ENCODE data around the gene ADAT1.

ADAT1 gene

GRCh38 chr16:75576384-75576811 lies 46.7 kb downstream of the ADAT1 start:
- DNase-seq (ENCODE audit: low read depth) = no peak

DNA sequence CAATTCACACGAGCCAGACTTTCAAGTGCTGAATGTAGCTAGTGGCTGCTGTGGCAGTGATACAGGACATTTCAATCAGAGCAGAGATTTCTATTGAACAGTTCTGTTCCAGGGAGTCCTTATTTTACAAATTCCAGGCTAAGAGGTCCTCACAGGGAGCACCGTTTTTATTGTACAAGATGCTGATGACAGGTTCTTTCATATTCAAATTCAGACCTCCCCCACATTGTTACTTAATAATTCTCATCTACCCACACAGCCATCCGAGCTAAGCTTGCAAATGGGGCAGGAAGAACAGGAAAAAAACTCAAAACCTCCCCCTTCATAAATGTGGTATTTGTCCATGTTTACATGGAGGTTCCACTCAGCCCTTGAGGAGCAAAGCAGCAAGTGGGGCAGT lies 47.1 kb downstream of the ADAT1 start:
- DNase-seq (ENCODE audit: low read depth) = no peak

GRCh38 chr16:75573955-75574354 lies 49.1 kb downstream of the ADAT1 start:
- no peak for DNase-seq (ENCODE audit: low read depth)

DNA sequence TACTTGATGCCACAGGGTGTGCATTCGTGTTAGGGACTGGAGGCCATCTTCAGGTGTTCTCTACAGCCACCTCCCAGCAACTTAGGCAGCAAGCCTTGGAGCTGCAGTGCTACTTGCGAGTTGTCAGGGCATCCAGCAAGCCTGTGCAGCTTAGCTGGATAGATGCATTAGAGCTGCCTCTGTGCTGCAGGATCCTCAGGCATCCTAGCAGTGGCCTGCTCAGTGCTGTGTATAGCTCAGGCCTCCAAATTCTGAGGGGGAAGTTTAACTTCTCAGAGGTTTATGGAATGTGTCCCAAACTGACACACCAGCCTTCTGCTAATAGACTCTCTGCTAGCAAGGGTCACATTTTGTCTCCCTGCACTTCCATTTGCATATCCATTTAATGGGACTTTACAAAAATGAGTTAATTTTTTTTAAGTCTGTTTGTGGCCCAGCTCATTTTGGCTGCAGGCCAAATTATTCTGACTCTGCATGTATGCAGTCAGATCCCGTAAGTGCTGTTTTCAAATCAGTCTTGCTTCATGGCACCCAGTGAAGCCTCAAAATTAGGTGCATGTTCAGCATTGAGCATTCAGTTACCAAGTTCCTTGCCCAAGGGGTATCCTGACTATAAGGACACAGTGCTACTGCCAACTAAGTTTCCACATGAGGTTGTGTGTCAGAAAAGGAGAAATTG lies 50.1 kb downstream of the ADAT1 start:
- no peak for DNase-seq (ENCODE audit: low read depth)

- DNase-seq (ENCODE audit: low read depth) = no peak
Observed at GRCh38 chr16:75570396-75571065, 52.5 kb downstream of the ADAT1 start.

DNA sequence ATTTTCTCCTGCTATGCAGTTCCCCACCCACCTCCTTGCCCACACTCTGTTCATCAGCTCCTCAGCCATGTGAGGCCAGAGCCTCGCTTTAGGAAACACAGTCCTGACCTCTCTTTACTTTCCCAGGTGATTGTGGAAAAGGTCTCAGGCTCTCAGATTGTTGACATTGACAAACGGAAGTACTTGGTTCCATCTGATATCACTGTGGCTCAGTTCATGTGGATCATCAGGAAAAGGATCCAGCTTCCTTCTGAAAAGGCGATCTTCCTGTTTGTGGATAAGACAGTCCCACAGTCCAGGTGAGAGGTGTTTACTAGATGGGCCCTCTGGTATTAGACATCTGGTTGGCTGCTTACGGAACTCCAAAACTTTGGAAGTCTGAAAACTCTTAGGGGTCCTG lies 55.2 kb downstream of the ADAT1 start:
- DNase-seq (ENCODE audit: low read depth) = no peak

DNA sequence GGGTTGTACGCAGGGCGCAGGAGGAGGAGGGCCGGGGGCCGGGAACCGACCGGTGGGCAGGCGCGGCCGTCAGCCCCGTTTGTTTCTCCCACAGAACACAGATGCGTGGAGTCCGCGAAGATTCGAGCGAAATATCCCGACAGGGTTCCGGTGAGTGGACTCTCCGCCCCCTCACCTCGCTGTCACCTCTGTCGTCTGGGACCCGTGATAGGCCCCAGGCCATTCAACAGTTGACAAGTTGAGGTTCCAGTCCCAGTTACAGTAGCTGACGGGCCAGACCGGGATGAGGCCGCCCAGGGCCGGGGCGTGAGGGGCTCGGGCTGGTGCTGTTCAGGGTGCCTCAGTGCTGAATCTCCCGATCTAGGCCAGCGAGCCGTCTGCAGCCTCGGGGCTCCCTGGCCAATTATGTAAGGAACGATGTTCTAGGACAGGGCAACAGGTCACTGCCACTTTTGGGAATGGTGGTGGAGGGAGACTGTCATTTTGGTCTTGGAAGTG lies 56.3 kb downstream of the ADAT1 start:
- DNase-seq (ENCODE audit: low read depth) = no peak

GRCh38 chr16:75566040-75566757 lies 56.9 kb downstream of the ADAT1 start, which contains the start of gene GABARAPL2:
Gene GABARAPL2 (plus strand): TSS chr16:75566379. CDS start chr16:75566487, 108 bp downstream.
- DNase-seq (ENCODE audit: low read depth) = no peak

- no peak for DNase-seq (ENCODE audit: low read depth)
Observed at GRCh38 chr16:75565640-75566039, 57.4 kb downstream of the ADAT1 start.

- no peak for DNase-seq (ENCODE audit: low read depth)
Observed at GRCh38 chr16:75559564-75560372, 63.3 kb downstream of the ADAT1 start.

- DNase-seq (ENCODE audit: low read depth) = no peak
Observed at GRCh38 chr16:75558846-75559401, 64.2 kb downstream of the ADAT1 start.

DNA sequence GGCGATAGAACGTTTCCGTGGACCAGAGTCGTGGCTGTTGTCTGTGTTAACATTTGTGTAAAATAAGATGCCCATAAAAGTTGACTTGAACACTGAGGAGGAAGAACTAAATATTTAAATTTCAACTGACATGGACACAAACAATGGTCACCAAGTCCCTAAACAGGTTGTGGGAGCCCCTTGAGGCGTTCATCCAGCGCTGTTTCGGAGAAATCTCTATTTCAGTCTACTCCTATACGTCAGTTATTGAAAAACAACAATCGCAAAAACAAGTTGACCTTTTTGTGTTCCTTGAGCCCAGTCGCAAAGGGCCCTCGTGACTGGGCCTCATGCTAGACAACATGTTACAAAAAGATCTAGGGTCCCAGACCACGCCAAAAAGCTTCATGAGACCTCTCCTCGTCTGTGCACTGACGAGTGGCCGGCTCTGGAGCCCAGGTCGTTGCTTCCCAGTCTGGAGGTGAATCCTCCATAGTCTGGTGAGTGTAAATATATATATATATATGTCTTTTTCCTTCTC lies 66.6 kb downstream of the ADAT1 start:
- no peak for DNase-seq (ENCODE audit: low read depth)

DNA sequence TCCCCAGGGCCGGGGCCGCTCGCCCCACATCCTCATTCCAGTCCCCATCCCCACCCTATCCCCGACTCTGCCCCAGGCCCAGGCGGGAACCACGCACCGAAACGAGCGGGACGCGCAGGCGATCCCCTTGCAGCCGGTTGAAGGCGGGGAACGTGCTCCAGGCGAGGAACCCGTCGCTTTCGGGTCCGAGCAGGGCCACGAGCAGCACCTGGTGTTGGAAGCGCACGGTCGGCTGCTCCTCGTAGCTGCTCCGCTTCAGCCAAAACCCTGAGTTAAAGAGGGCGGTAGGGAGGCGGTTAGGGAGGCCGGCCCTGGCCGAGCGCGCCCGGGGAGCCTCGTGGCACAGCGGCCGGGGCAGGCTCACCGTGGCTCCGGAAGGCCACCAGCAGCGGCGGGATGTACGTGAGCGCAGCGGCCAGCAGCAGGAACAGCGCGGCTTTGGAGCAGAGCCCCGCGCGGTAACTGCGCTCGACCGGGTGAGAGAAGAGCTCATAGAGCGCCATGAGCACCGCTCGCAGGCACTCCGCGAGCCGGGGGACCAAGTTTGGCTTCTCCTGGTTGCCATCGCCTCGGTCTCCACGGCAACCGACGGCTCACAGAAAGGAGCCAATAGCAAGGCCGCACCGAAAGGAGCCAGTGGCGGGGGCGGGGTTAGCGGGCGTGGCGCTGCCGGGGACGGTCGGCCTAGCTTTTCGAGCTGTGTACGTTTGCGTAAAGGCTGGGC lies 67.2 kb downstream of the ADAT1 start, which contains the start of gene TMEM231:
TSS of gene TMEM231 (minus strand) at position 546 of the 724 bp plus-strand sequence. CDS start at position 503, 43 bp downstream.
- DNase-seq (ENCODE audit: low read depth) = peak; percentile 69

DNA sequence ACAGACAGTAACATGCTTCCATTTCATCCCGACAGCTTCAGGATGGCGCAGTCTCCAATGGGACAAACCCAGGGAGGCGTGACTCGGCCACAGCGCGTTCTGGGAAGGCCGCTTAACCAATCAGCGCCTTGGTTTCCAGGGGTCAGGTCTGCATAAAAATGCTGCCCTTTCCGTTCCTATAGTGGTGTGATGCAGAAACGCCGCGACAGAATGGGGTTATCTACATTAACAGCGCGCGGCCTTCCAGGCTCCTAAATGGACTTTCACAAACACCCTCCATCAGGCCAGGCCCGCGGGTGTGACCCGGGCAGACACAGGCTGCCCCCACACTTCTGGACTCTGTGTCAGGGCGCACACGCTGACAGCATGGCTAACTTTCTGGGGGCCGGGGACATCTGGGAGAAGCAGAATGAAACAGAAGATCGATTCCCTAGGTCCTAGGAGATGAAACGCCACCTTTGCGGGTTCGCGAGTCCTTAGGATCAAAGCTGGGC lies 67.8 kb downstream of the ADAT1 start:
- peak; percentile 56 for DNase-seq (ENCODE audit: low read depth)

DNA sequence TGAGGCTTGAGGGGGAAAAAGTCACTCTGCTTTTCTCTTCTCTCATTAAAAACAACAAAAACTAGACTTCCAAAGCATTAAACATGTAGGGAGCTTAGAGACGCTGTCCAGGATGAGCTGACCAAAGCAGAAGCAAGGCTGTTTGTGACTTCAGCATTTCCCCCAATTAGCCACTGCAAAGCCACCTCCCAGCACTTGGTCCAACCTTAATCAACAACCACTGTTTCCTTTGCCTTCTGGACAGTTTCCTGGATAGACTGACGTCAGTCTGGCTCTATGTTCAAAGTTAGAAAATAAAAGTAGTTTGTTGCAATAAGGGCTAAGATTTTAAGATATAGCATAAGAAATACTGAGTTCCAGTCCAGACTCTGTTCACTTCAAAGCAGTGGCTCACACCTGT lies 70.1 kb downstream of the ADAT1 start:
- no peak for DNase-seq (ENCODE audit: low read depth)

- DNase-seq (ENCODE audit: low read depth) = peak; percentile 40
Observed at GRCh38 chr16:75550211-75550662, 72.8 kb downstream of the ADAT1 start.
